NCI-H82 (cell line): Measurements from ENCODE around the gene PSORS1C1.

Experiments
- DNase-seq: peaks from one replicate; lab custom pipeline; 2025; lab: John Stamatoyannopoulos, UW

PSORS1C1 gene

GRCh38 chr6:31126396-31127175 is 12.0 kb downstream of the PSORS1C1 start:
- no peak for DNase-seq

- peak; percentile 77 for DNase-seq
Observed at GRCh38 chr6:31128093-31128676, 13.6 kb downstream of the PSORS1C1 start.

DNA sequence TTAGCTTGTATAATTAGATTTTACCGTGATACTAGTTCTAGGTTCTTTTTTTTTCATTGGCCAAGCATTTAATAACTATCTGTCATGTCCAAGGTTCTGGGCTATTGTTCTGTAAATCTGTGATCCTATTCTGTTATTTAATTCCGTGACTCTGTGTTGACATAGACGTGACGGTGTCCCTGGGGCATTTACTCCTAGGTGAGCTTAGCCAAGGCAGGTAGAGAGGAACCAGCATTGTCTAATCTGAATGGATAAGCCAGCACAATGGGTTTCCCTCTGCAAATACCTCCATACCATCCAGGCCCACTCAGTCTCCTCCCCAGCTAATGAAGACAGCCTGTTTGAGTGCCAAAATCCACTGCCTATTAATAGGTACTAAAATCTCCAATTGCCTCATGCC is 14.5 kb downstream of the PSORS1C1 start:
- DNase-seq: no peak

DNA sequence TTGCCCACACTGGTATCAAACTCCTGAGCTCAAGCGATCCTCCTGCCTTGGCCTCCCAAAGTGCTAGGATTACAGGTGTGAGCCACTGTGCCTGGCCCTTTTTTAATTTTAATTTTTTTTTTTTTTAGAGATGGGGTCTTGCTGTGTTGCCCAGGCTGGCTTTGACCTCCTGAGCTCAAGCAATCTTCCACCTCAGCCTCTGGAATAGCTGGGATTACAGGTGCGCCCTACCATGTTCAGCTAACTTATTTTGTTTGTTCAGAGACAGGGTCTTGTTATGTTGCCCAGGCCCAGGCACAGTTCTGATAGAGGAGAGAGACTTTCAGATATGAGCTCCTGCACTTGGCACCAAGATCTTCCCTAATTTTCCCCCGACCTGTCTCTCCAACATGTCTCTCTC is 16.2 kb downstream of the PSORS1C1 start:
- no peak for DNase-seq

DNA sequence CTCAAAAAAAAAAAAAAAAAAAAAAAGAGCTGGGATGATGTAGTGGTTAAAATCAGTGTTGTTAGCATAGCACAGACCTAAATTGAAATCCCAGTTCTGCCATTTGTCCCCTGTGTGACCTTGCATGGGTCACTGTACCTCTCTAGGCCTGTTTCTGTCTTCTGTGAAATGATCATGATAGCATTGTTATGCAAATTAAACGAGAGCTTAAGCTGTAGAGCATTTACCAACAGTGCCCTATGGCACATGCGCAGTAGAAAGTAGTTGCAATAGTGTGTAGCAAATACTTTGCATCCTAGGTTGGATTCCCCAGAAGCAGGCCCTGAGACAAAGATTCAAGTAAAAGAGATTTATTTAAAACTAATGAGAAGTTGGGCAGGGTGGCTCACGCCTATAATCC is 17.0 kb downstream of the PSORS1C1 start:
- no peak for DNase-seq

DNA sequence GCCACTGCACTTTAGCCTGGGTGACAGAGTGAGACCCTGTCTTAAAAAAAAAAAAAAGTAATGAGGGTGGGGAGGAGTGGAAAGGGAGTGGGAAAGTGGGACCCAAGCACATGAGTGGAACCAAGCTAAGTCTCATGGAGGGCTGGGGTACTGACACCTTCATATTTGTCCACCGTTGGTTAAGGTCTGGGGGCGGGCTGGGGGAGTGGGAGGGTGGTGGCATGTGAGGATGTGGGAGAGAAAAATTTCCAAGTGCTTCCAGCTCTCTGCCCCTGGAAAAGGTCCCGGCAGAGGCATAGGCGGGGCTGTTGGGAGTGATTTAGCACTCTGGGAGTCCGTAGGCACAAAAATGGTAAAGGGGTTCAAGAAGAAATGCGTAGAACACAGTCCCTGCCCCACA is 18.2 kb downstream of the PSORS1C1 start:
- no peak for DNase-seq

GRCh38 chr6:31135710-31136109 is 21.1 kb downstream of the PSORS1C1 start:
- no peak for DNase-seq

DNA sequence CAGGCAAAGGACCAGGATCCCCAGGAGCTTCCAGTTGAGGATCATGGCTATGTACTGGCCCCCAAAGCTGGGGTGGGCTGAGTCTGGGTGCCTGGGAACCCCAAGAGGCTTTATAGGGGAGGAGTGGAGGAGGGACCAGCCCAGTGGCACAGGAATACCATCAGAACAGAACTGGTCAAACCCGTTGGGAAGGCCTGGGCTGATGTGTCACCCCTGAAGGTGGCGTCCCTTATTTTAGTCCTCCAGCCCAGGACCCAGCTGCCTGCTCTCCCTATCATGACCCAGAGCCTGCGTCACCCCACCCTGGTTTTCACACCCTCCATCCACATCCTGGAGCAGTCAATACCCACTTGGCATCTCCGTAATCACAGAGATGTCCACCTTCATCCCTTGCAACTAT is 24.4 kb downstream of the PSORS1C1 start, which contains the start of gene PSORS1C2:
TSS of gene PSORS1C2 (minus strand) at position 85 of the 400 bp plus-strand sequence. CDS start at position 45, 40 bp downstream.
- no peak for DNase-seq

DNA sequence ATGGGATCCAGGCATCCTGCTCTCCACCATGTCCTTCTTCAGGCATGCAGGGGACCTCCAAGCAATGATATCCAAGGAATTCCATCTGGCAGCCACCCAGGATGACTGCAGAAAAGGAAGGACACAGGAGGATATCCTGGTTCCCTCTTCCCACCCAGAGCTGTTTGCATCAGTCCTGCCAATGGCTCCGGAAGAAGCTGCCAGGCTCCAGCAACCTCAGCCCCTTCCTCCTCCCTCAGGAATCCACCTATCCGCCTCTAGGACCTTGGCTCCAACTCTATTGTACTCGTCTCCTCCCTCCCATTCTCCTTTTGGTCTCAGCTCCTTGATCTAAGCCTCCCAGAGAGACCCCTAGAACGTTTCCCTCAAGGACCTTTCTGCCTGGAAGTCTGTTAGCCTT is 25.0 kb downstream of the PSORS1C1 start:
- no peak for DNase-seq

DNA sequence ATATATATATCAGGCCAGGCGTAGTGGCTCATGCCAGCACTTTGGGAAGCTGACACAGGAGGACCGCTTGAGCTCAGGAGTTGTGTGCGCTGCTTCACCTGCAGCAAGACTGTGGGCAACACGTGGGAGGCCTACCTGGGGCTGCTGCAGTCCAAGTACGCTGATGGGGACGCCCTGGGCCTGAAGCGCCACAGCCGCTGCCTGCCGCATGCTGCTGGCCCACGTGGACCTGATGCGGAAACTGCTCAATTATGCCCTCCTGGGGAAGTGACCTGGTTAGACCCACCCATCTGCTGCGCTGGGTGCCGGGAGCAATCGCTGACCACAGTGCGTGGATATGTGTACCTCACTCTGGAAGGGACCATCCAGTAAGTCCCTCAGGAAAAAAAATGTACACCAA is 26.0 kb downstream of the PSORS1C1 start:
- DNase-seq: no peak

- peak; percentile 88 for DNase-seq
Observed at GRCh38 chr6:31142361-31142761, 27.8 kb downstream of the PSORS1C1 start.

- peak; percentile 33 for DNase-seq
Observed at GRCh38 chr6:31143148-31143547, 28.5 kb downstream of the PSORS1C1 start.

DNA sequence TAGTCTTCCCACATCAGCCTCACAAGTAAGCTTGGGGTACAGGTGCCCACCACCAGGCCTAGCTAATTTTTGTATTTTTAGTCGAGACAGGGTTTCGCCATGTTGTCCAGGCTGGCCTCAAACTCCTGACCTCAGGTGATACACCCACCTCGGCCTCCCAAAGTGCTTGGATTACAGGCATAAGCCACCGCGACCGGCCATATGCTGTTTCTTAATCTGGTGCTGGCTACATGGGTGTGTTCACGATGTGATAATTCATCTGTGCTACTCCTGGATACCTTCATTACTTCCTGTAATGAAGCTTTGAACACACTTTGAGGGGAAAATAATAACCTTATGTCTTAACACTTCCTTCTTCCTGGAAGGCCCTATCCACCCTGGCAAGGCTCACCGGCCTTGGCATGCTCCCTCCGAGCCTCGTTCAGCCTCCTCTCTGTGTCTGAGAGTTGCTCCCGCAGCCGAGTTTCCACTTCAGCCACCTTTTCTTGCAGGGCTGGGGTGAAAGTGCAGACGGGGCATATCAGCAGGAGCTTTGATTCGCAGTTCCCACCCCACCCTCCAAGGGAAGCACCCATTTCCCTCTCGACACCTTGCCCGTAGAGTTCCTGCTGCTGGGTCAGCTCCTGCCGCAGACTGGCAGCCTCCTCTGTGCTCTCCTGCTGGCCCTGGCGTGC is 29.8 kb downstream of the PSORS1C1 start:
- peak; percentile 56 for DNase-seq

- DNase-seq: no peak
Observed at GRCh38 chr6:31144970-31145340, 30.4 kb downstream of the PSORS1C1 start.

DNA sequence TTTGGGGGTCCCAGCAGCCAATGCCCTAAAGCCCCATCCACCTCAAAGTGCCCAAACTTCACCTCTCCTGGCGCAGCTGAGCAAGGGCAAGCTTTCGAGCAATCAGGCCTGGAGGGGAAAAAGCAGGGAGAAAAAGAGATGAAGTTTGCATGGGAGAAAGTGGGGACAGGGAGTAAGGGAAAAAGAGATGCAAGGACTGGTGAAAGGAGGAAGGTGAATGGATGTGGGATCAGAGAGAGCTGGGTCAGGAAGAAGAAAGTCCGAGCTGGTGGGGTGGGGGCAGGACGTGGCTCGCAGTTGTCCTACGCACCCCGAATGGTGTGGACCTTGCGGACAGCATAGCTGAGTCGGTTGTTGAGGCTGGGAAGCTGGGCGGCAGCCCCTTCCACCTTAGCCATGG is 30.8 kb downstream of the PSORS1C1 start:
- DNase-seq: no peak

DNA sequence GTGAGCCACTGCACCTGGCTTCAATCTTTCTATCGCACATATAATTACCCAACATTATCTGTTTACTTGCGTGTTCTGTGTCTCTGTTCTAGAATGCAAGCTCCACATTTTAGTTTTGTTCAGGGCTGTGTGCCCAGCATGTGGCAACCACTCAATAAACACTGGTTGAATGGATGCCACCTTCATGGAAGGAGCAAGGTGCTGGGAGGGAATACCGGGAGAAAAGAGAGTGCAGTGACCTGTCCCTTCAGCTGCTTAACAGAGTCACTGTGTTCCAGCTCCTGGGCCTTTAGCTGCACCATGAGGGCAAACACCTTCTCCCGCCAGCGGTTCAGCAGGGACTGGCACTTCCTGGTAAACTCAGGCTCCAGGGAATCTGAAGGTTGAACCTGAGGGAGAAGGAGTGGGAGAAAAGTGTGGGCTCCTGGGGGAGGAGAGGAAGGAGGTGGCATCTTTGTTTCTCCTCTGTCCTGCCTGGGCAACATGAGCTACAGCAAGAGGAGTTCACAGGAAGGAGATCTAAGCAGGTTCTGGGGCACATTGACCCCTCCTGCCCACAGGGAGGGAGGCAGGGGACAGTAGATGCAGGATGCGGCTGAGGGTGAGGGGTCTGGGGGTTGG is 35.3 kb downstream of the PSORS1C1 start:
- no peak for DNase-seq

- DNase-seq: no peak
Observed at GRCh38 chr6:31152781-31153180, 38.2 kb downstream of the PSORS1C1 start.

DNA sequence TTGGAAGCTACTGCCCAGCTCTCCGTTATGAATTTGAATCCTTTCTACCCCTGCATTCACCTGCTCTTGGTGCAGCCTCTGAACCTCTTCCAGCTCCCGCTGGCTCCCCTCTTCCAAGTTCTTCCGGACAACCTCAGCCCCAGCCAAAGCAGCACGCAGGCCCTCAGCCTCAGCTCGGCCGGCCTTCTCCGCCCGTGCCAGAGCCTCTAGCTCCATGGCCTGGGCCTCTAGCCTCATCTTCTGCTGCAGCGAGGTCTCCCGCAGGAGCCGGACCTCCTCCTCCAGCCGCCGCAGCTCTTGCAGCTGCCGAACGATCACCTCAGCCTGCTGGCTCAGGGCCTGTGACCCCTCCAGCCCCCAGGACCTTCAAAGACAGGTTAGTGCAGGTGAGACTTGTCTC is 39.8 kb downstream of the PSORS1C1 start:
- no peak for DNase-seq

DNA sequence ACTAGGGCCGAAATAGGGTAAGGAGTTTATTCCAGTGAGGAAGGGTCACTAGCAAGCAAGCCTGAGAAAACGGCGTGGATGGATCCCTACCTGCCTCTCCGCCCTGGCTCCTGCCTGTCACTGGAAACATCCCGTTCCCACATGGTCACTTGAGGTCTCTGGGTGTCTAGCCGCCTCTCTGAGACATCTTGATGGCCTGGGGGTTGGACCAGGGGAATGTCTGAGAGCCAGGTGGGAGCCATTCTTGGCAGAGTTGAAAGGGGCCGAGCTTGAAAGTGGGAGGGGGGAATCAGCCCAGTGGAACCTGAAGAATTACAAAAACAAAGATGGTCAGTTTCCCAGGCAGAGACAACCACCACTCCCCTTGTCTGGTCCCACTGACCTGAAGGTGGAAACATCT is 42.0 kb downstream of the PSORS1C1 start:
- DNase-seq: no peak

- DNase-seq: peak; percentile 43
Observed at GRCh38 chr6:31157513-31158139, 43.0 kb downstream of the PSORS1C1 start, which contains the start of gene CCHCR1. CCHCR1 (minus strand) TSS chr6:31157802; CDS start chr6:31157600, 202 bp downstream.

DNA sequence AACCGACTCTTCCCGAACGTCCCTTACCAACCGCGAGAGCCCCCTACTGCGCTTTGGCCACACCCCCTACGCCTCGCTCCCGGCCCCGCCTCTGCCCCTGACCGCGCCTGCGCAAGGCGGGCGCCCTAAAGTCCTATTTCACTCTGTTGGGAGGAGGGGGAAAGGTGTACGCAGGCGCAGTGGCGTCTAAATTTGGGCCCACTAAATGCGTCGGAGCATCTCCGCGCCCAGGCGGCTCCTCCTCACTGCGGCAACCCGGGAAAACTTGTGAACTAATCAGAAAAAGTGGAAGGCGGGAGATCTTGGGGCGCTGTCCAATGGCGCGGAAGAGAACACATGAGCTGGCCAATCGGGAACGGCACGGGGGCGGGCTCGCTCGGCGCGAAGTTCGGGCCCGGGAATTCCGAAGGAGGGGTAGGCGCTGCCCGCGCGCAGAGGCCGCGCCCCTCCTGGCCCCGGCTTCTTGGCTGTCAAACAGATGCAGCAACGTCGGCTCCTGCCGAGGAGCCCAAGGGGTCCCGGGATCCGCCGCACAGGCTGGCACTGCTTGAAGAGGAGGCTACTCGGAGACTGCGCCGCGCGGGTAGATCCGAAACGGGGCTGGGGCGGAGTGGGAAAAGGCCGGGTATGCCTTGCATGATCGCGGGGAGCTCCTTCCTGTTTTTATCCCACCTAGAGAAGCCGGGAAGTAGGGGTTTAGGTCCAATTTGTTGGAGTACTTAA is 43.7 kb downstream of the PSORS1C1 start, which contains the start of gene TCF19:
TSS of gene TCF19 (plus strand) at position 450 of the 723 bp plus-strand sequence. CDS start 881 bp downstream, outside the sequence.
- DNase-seq: peak; percentile 99
